ENCODE results near the gene ERO1B. TPM values are rescaled to one million over a fixed set of nuclear protein-coding genes. Genes with fewer than 3 reads are reported as not detected.

The ERO1B gene
- total RNA-seq, 4 donors from 2014 or later: 29.8 to 60.1 (median 38.3) TPM

- Histone ChIP-seq H3K27ac (peak overlapping the region in 1 of 3 donors; percentile 63), H3K4me1 (no peaks in the 10 kb centered on the region), H3K27me3 (no peaks in the 10 kb centered on the region), H3K36me3 (no peaks in the 10 kb centered on the region), H3K4me3 (replicated peaks in 1 of 3) (no peak overlapping the region), H3K9me3 (no peaks in the 10 kb centered on the region)
- DNase-seq: peak in 1 of 2 donors; percentile 76
- WGBS, 2 donors: 65 to 85% methylated on average over 16 of the region's 16 CpGs
- intact Hi-C loops (cut with DNase I): no loop called here
- no peak for TF ChIP-seq CTCF (IDR thresholded peaks at IDR 0.05)
- TF ChIP-seq POLR2A (IDR thresholded peaks at IDR 0.05): no peak
These were observed 19.6 kb upstream of the ERO1B start for GRCh38 chr1:236301080-236301957.

- Histone ChIP-seq H3K36me3 (no peaks in the 10 kb centered on the region), H3K4me3 (replicated peaks in 1 of 3) (no peak overlapping the region), H3K4me1 (no peaks in the 10 kb centered on the region), H3K27me3 (no peaks in the 10 kb centered on the region), H3K9me3 (no peaks in the 10 kb centered on the region), H3K27ac (no peak overlapping the region)
- DNase-seq: no peak
- TF ChIP-seq POLR2A (IDR thresholded peaks at IDR 0.05) (no peak), CTCF (IDR thresholded peaks at IDR 0.05) (no peak)
- intact Hi-C loops (cut with DNase I): no loop called here
- WGBS, 2 donors: 88 to 93% methylated on average over 8 of the region's 8 CpGs
These were observed 15.4 kb upstream of the ERO1B start for GRCh38 chr1:236297161-236297560.

- Histone ChIP-seq H3K4me3 (replicated peaks in 1 of 3) (no peak overlapping the region), H3K27ac (no peak overlapping the region), H3K4me1 (peaks cover 8 to 18% of the 10 kb centered on the region in 2 donors), H3K36me3 (no peaks in the 10 kb centered on the region), H3K9me3 (no peaks in the 10 kb centered on the region), H3K27me3 (no peaks in the 10 kb centered on the region)
- intact Hi-C loops (cut with DNase I): no loop called here
- 84 to 87% methylated on average over 3 of the region's 3 CpGs for WGBS, 2 donors
- no peak for DNase-seq
- TF ChIP-seq CTCF (IDR thresholded peaks at IDR 0.05): no peak
- no peak for TF ChIP-seq POLR2A (IDR thresholded peaks at IDR 0.05)
These were observed 10.7 kb upstream of the ERO1B start for GRCh38 chr1:236292425-236292824.

DNA sequence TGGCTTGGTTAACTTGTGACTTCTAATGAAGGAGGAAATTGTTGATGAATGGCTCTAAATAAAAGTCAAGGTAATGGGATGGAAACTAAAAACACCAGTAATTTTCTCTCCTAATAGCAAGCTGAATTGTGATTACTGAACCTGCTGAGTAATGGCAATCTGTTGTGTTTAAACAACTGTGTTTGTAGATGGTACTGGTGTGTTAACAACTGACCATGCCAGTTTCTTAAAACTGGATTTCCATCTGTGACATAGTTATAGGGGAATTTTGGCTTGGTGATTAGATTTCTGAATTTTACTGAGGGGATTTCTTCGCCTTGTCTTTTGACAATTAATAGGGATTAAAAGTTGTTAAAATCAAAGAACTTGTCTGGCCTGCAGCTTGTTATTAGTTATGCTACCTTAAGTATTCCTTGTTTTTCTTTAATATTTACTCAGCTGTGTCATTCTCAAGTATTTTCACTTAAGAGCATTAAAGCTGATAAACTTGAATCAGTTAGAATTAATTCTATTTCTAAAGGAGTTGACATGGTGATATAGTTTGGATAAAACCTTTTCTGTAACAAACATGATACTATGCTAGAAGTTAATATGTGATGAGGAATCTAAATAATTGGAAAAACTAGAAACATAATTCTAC, 7.9 kb upstream of the ERO1B start:
- DNase-seq: no peak
- H3K9me3 ChIP-seq: no peaks in the 10 kb centered on the region
- H3K27ac ChIP-seq: peak overlapping the region; percentile 27 to 60 (median 31)
- 49 to 56% methylated on average over 1 of the region's 1 CpG for WGBS, 2 donors
- H3K4me1 ChIP-seq: peaks cover 8 to 18% of the 10 kb centered on the region in 2 donors
- H3K27me3 ChIP-seq: no peaks in the 10 kb centered on the region
- no peak for TF ChIP-seq CTCF (IDR thresholded peaks at IDR 0.05)
- no peak for TF ChIP-seq POLR2A (IDR thresholded peaks at IDR 0.05)
- intact Hi-C loops (cut with DNase I): loop anchor here (10.0 kb wide), 1 partner anchor 205 kb away; no protein-coding TSS in a partner anchor
- H3K36me3 ChIP-seq: no peaks in the 10 kb centered on the region
- no peak overlapping the region for H3K4me3 ChIP-seq (replicated peaks in 1 of 3)

DNA sequence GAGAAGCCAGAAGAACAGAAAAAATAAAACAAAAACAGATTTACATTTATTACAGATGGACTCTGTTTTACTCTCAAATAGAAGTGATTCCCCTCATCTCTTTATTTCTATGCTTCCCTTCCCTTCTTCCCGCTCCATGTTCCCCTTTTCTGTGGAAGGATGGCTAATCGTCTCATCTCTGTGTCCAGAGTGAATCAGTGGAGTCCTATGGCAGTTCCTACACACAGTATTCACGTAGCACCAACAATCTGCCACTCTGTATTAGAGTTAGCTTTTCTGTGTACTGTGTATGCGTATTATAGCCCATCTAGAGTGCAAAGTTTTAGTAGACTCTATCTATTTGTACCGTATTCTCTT, 6.8 kb upstream of the ERO1B start:
- no peak for DNase-seq
- 89 to 95% methylated on average over 5 of the region's 5 CpGs for WGBS, 2 donors
- no peaks in the 10 kb centered on the region for H3K36me3 ChIP-seq
- H3K27ac ChIP-seq: peak overlapping the region in 2 of 3 donors; percentile 27 to 60
- no peaks in the 10 kb centered on the region for H3K27me3 ChIP-seq
- intact Hi-C loops (cut with DNase I): loop anchor here (10.0 kb wide), 1 partner anchor 206 kb away; no protein-coding TSS in a partner anchor
- no peak for TF ChIP-seq POLR2A (IDR thresholded peaks at IDR 0.05)
- no peak for TF ChIP-seq CTCF (IDR thresholded peaks at IDR 0.05)
- no peak overlapping the region for H3K4me3 ChIP-seq (replicated peaks in 1 of 3)
- H3K4me1 ChIP-seq: peaks cover 8 to 18% of the 10 kb centered on the region in 2 donors
- H3K9me3 ChIP-seq: no peaks in the 10 kb centered on the region

All from thyroid gland (tissue), 4 donors.